GM18498 (cell line): ENCODE data around the gene RASA4.
"Not testable (repeated sequence)": the region's sequence is repeated elsewhere in the genome, so short reads cannot be mapped to it uniquely, and the experiment has no call there.

Source experiments
- ATAC-seq: cut with Tn5 transposase; IDR thresholded peaks from one replicate; pipeline ENCODE4 v1.9.1; 2021; ENCODE audit warnings: mild to moderate bottlenecking, moderate library complexity; ENCODE audit not compliant: unreplicated experiment

The RASA4 gene

DNA sequence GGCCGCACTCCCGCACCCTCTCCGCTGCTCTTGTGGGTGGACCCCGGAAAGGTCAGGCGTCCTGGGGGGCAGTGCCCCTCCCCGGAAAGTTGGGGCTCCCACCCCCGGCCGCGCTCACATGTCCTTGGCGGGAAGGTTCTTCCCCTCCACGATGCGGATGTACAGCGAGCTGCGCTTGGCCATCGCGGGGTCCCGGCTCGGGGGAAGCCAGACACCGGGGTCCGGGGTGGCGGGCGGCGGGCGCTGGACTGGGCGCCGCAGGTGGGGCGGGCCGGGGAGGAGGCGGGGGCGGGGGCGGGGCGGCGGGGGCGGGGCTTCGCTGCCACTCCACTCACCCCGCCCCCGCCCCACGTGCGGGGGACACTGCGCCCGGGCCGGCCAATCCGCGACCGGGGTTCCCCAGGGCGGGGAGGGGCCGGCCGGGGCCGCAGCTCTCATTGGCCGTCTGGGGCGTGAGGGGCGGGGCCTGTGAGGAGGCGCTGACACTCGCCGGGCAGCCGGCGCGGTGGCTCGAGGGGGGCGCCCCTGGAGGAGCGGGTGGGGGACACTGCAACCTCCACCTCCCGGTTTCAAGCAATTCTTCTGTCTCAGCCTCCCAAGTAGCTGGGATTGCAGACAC lies at the start of gene RASA4:
Gene RASA4, minus strand, starts transcription at position 250 of the 619 bp plus-strand sequence. Its CDS starts 67 bp downstream, at position 183.
- peak; percentile 84 for ATAC-seq

DNA sequence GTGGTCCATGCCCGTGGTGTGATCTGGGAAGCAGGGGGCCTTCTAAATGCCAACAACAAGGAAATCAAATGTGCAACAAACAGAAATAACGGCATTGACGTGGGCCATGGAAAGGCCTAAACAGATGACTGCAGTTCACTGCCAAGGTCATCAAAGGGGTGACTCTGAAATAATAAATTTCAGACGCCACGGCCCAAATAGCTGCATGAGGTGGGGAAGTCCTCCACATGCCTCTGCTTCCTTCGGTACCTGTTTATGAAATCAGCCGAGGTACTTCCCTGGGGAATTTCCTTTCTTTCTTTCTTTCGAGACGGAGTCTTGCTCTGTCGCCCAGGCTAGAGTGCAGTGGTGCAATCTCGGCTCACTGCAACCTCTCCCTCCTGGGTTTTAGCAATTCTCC lies 48.2 kb upstream of the RASA4 start:
- not testable (repeated sequence) for ATAC-seq

DNA sequence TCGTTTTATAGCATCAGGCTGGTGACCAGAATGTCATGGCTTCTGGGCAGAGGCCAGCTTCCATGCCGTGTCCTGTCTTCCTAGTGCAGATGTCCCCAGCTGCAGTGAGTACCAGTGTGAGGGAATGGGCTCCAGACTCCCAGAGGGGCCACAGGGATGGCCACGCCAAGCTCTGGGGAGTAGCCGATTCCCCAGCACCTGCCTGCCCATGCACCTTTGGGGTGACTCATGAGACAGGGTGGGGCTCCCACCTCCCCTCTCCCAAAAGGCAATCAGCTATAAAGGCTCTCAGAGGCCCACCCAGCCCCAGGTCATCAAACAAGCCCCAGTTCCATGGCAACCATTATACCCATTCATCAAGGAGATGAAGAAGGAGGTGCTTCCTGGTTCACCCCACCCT lies 33.4 kb upstream of the RASA4 start, which contains the start of gene SPDYE2B:
Gene SPDYE2B, plus strand, starts transcription at position 396 of the 400 bp plus-strand sequence. CDS start 2,030 bp downstream, outside the sequence.
- ATAC-seq = not testable (repeated sequence)

DNA sequence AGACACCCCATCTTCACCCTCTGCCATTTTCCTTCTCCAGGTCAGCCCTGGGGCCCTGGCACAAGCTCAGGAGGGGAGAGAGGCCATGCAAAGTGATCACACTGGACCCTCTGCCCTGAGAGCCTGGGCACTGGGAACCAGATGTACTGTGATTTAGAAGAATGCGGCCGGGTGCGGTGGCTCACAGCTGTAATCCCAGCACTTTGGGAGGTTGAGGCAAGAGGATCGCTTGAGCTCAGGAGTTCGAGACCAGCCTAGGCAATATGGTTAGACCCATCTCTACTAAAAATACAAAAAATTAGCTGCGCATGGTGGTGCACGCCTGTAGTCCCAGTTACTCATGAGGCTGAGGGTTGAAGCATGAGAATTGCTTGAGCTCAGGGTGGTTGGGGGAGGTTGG lies 31.3 kb upstream of the RASA4 start:
- not testable (repeated sequence) for ATAC-seq

DNA sequence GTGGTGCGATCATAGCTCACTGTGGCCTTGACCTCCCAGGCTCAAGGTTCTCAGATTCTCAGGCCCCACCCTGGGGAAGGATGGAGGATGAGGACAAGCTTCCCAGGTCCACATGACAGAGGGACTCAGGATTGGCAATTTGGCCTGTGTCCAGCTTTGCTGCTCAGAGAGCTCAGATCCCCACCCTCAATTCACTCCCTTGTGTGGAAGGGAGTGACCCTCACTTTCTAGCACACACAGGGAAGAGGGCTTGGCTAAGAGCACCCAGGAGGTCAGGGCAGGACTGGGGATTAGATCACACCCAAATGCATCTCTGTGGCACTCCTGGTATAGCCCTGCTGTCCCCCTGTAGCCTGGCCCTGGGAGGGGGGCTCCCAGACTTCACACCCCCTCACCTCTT lies 26.8 kb upstream of the RASA4 start:
- ATAC-seq = not testable (repeated sequence)

DNA sequence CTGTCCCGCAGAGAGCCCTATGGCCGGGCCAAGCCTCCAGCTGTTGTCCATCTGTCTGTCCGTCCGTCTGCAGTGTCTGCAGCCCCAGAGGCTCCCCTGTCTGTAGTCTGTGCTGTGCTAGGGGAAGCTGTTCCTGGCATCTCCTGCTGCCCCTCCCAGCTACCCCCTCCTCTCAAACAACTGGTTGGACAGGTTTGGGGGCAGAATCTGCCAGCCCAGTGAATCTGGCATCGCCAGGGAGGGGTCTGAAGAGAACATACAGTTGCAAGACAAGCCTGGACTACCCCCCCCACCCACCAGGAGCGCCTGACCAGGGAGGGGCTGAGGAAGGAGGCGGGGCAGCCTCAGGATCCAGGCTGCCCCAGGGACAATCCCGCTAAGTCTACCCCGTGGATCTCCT lies 26.1 kb upstream of the RASA4 start, which contains the start of gene UPK3BL1:
Gene UPK3BL1, minus strand, starts transcription at position 101 of the 400 bp plus-strand sequence. Its CDS starts 50 bp downstream, at position 51.
- ATAC-seq = not testable (repeated sequence)

DNA sequence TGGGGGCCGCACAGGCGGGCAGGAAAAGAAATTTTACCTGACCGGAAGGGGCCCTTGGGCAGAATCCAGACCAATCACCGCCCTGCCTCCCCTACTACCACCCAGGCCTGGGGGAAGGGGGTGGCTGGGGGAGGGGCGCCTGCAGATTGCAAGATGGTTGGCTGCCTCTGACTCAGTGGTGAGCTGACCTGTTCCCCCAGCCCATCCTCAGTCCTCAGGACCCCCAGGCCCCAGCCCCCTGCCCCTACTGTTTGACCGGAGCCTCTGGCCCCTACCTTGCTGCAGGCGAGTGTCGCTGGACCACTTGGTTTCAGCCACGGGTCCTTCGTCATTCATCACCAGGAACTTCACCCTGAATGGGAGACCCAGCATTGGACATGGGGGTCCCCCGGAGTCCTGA lies 22.3 kb upstream of the RASA4 start:
- ATAC-seq = peak; percentile 9

DNA sequence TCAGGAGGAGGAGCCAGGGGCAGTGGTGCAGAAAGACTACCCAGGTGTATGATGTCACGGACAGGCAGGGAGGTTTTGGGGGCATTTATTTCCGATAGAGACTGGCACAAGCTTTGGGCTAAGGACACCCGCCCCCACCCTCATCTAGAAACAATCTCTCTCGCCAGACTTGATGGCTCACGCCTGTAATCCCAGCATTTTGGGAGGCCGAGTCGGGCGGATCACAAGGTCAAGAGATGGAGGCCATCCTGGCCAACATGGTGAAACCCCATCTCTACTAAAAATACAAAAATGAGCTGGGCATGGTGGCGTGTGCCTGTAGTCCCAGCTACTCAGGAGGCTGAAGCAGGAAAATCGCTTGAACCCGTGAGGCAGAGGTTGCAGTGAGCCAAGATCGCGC lies 20.4 kb upstream of the RASA4 start:
- ATAC-seq = not testable (repeated sequence)

DNA sequence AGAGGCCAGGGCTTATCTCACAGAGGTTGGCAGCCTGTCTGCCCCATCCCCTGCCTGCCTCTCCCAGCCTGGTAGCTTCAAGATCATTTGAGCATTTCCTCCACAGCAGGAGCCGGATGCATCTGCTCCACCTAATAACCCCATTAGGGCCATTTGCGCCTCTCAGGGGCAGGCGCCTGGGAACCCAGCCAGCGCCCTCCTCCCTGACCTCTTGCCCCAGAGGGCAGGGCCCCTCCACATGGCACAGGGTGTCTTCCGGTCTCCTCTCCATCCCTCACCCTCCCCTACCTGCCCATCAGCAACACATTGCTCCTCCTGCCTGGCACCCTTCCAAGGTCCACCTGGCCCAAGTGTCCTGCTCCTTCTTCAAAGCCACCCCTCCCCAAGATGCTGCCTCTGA lies 18.8 kb upstream of the RASA4 start:
- ATAC-seq = not testable (repeated sequence)

DNA sequence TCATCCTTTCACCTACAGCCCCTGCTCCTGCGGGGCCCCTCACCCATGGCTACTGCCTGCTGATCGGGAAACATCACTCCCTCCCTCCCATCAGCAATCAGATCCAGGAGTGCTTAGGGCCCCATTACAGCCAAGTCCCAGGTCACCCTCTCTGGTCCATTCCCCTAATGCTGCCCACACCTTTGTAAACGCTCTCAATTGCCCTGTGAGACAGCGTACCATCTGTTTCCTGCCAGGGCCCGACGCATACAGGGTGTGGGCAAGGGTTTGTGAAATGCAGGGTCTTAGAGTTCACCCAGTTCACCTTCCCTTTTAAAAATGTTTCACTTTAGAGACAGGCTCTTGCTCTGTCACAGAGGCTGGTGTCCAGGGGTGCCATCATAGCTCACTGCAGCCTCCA lies 17.7 kb upstream of the RASA4 start:
- not testable (repeated sequence) for ATAC-seq

DNA sequence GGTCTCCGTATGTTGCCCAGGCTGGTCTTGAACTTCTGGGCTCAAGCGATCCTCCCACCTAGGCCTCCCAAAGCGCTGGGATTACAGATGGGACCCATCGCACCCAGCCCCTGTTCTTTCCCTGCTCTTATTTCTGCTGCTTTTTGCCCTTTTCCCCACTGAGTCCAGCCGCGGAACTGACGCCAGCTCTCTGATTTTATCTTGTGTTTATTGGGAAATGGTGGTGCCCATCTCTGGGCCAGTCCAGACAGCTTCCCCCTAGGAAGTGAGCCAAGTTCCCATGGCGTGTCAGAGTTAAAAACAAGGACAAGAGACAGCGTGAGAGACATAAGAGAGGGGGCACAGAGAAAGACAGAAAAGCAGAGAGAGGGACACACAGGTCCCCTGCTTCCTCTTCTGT lies 14.1 kb upstream of the RASA4 start:
- not testable (repeated sequence) for ATAC-seq

DNA sequence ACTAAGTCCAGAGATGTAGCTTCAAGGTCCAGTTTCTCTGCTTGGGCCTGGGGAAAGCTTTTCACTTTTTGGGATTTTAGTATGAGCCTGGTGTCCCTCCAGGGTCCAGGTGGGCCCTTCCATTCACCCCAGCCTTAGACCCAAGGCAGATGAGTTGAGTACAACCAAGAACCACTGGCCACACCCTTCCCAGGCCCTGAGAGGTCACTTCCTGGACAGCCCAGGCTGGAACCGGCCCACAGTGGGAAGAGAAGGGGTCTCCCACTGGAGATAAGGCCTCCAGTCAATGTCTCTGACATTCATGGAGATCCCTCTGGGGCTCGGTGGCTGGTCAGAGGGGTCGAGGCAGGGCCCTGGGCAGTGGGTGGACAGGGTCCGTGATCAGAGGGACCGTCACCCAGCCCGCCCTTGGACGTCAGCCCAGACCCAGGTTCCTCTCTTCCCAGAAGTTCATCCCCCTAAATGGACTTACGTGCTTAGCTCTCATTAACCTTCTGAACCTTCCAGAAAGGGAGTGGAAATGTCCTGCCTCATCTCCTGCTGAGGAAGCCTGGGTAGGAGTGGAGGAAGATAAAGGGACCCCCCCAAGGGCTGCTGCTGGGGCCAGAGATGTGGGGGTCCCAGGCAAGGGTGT lies 10.8 kb upstream of the RASA4 start:
- ATAC-seq = not testable (repeated sequence)

DNA sequence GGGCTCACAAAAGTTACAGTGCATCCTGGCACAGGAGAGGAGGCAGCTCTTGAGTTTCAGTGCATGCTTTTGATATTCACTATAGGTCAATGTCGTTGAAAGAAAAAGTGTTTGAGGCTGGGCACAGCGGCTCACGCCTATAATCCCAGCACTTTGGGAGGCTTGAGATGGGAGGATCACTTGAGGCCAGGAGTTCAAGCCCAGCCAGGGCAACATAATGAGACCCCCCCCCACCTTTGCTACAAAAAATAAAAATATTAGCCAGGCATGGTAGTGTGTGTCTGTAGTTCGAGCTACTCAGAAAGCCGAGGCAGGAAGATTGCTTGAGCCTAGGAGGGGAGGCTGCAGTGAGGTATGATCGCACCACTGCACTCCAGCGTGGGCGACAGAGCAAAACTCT lies 1.6 kb upstream of the RASA4 start:
- not testable (repeated sequence) for ATAC-seq

DNA sequence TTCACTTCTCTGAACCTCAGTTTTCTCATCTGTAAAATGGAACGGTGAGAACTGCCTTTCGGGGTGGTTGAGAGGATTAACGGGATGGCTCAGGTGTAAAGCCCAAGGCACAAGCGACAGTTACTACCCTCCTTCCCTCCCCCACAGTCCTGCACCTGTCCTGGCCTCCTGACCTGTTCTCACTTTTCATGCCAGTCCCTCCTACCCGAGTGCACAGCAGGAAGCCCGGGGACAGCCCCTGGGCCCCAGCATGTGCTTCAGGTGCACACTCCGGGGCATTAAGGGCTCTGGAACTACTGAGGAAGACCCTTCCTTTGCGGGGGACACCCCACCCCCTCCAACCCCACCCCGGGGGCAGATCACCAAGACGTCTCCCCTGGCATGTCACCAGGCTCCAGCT lies 626 bp downstream of the RASA4 start:
- ATAC-seq = not testable (repeated sequence)

DNA sequence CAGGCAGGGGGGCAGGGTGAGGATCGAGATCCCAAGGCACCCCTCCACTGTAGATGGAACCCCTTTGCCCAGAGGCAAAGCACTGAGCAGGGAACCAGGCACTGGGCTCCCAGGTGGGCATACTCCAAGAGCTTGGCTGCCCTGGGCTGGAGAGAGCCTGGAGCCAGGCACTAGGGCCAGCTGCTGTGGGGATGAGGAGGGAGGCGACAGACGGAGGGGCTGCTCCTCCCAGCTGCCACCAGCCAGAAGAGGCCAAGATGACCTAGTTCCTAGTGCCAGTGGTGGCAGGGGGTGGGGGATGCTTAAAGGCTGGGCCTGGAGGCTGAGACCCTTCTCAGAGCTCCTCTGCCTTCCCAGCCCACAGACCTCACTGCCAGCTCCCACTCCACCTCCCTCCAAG lies 1.7 kb downstream of the RASA4 start:
- ATAC-seq = not testable (repeated sequence)

DNA sequence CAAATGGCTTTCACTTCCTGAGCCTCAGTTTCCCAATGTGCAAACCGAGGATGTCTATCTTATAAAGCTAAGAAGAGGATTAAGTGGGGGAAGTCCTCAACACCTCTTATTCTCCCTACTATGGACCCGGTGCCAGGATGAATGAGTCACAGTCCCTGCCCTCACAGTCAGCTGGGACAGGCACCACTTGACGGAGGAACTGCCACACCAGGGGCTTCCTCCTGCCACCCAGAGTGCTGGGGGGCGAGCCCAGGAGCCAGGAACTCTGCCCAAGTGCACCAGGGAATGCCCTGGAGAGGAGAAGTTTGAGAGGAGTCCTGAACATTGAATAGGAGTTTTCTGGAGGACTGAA lies 2.2 kb downstream of the RASA4 start:
- ATAC-seq = peak; percentile 26

DNA sequence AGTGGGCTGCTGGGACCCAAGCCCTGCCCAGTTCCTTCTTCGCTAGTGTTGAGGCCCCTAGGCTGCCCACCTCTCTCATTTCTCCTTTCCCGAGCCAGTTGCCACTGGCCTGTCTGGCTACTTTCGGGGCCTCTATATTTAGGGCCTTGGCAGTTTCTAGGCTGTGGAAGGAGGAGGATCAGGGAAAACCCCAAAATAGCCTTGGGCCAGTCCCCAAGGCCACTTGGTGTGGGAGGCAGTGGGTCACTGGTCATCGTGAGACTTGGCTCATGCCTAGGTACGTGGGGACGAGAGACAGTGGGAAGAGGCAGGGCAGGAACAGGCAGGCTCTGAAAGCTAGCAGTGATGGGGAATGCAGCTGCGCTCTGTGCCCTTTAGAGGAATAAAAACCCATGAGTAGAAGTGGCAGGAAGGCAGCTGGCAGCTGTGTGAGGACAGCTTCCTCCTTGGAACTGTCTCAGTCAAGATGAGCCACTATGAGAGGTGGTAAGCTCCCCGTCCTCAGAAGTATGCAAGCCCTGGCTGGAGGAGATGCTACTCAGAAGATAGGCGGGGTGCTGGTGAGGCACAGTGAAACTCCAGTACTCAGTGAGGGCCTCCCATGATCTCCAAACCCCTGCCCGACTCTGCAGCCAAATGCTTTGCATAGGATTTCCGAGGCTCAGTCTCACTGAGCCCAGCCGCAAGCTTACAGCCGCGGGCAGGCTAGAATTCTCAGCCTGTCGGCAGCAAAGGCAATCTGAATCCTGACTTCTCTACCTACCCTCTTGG lies 2.8 kb downstream of the RASA4 start:
- ATAC-seq = peak; percentile 70

DNA sequence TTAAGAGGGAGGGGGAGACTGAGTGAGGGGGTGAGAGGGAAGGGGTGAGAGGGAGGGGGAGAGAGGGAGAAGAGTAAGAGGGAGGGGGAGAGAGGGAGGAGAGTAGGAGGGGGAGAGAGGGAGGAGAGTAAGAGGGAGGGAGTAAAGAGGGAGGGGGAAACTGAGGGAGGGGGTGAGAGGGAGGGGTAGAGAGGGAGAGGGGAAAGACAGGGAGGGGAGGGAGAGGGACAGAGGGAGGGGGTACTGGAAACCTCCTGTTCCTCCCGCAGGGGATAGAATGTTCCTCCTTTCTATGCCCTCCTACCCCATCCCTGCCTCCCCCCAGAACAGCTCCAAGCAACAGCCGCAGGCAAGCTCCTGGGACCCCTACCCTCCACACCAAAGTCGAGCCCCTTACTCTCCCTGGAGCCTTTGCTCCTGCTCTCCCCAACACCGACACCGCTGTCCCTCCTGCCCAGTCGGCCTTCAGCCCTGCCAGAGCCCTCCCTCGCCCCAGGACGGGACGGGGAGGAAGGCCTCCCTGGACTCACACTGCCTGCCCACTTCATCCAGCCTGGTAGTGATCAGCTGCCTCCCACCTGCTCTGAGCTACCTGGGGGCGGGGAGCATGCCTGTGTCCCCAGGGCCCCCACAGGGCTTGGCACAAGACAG lies 4.8 kb downstream of the RASA4 start:
- not testable (repeated sequence) for ATAC-seq

DNA sequence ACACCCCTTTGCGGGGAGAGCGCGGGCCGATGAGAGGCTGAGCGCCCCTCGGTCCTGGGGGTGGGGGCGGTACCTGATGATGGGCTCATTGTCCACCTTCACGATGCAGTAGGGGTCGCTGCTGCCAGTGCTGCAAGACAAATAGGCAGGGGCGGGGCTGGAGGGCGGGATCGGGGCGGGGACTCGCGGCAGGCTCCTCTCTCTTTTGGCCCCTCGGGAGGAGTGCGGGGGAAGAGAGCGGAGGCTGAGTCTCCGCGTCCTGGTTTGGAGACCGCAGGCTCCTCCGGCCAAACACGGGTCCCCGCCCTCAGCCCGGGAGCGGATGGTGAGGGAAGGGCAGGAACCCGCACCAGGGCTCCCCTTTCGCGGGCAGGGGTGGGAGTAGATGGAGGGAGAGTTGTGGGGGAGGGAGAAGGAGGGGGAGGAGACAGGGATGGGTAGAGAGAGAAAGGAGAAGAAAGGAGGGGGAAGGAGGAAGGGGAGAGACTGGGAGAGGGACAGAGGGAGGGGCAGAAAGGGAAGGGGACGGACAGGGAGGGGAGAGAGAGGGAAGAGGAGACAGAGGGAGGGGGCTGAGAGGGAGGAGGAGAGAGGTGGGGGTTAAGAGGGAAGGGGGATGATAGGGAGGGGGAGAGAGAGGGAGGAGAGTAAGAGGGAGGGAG lies 5.4 kb downstream of the RASA4 start:
- peak; percentile 43 for ATAC-seq

DNA sequence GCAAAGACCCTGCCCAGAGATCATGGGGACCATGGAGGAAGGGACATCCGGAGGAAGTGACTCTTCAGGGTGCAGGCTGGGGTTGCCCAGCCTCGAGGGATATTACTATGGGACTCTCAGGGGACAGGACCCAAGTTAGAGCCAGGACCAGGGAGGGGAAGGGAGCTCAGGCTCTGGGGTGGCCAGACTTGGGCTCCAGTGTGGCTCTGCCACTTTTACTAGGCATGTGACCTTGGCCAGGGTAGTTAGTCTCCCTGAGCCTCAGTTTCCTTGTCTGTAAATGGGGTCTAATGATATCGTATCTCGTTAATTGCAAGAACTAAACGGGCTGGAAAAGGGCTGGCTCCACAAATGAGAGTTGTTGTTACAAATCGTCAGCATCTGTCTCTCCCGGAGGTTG lies 6.1 kb downstream of the RASA4 start:
- ATAC-seq = not testable (repeated sequence)

DNA sequence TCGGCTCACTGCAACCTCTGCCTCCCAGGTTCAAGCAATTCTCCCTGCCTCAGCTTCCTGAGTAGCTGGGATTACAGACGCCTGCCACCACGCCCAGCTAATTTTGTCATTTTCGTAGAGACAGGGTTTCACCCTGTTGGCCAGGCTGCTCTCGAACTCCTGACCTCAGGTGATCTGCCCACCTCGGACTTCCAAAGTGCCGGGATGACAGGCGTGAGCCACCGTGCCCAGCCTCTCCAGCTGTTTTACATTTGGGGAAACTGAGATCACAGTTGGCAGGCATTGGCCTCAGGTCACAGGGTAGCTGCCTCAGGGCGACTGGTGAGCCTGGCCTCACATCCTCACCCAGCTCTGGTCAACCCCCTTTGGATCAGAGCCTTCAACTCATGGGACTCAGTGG lies 6.8 kb downstream of the RASA4 start:
- ATAC-seq = not testable (repeated sequence)
